Measurements from ENCODE around the gene KLHL41.

The KLHL41 gene

DNA sequence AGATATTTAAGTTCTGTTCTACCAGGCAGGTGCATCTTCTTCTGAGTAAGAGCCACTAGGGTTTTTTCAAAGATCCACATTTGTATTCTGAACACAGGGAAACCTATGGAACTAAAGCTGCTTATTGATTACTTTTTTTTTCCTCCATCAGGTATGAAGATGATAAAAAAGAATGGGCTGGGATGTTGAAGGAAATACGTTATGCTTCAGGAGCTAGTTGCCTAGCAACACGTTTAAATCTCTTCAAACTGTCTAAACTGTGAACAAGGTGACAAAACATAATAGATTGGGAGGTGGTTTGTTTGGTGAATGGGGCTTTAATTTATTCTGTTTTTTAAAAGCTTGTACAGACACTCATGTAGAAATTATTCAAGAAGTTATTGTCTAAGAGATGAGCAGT is 15.9 kb downstream of the KLHL41 start:
- no peaks in the 10 kb centered on the region for H3K4me1 ChIP-seq (ENCODE audit: control insufficient read depth, insufficient read depth, low read length)
- ChIA-PET CTCF (no interaction called here), POLR2A (no interaction called here)
- no peak overlapping the region for H3K4me3 ChIP-seq (ENCODE audit: low read depth, low read length)
- no peak overlapping the region for H3K27ac ChIP-seq (ENCODE audit: extremely low read depth, low read depth, low read length)
- peaks cover 0 to 29% of the 10 kb centered on the region in 2 experiments; a peak in 2 of 3 replicates for H3K36me3 ChIP-seq (ENCODE audit: control insufficient read depth in 2 of 2, insufficient read depth in 1 of 2, low read length in 2 of 2)
- H3K9me3 ChIP-seq (ENCODE audit: control insufficient read depth, insufficient read depth, low read depth, low read length) = no peaks in the 10 kb centered on the region
- TF ChIP-seq ZNF558 (tag by site-specific recombination; IDR thresholded peaks at IDR 0.05) = no peak
- TF ChIP-seq ZNF585B (tag by site-specific recombination; IDR thresholded peaks at IDR 0.05) = no peak
- no peak for TF ChIP-seq ZNF155 (tag by site-specific recombination; IDR thresholded peaks at IDR 0.05)
- TF ChIP-seq IKZF3 (tag by site-specific recombination; IDR thresholded peaks at IDR 0.05) = no peak
- no peak for TF ChIP-seq ZSCAN30 (tag by site-specific recombination; IDR thresholded peaks at IDR 0.05)
- no peak for TF ChIP-seq ZNF660 (tag by site-specific recombination; IDR thresholded peaks at IDR 0.05)
- TF ChIP-seq, protein P1, sequence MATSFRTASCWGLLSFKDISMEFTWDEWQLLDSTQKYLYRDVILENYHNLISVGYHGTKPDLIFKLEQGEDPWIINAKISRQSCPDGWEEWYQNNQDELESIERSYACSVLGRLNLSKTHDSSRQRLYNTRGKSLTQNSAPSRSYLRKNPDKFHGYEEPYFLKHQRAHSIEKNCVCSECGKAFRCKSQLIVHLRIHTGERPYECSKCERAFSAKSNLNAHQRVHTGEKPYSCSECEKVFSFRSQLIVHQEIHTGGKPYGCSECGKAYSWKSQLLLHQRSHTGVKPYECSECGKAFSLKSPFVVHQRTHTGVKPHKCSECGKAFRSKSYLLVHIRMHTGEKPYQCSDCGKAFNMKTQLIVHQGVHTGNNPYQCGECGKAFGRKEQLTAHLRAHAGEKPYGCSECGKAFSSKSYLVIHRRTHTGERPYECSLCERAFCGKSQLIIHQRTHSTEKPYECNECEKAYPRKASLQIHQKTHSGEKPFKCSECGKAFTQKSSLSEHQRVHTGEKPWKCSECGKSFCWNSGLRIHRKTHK (tag by site-specific recombination; IDR thresholded peaks at IDR 0.05) = no peak
- TF ChIP-seq ZNF560 (tag by site-specific recombination; IDR thresholded peaks at IDR 0.05; ENCODE audit: borderline replicate concordance) = no peak
- no peak for TF ChIP-seq ZNF239 (tag by site-specific recombination; IDR thresholded peaks at IDR 0.05)
- TF ChIP-seq ZNF24 (tag by site-specific recombination; IDR thresholded peaks at IDR 0.05) = no peak
- no peak for TF ChIP-seq ZNF202 (tag by site-specific recombination; IDR thresholded peaks at IDR 0.05; ENCODE audit: borderline replicate concordance)
- TF ChIP-seq GLI4 (tag by site-specific recombination; IDR thresholded peaks at IDR 0.05) = no peak
- TF ChIP-seq ZNF629 (tag by site-specific recombination; IDR thresholded peaks at IDR 0.05) = no peak
- no peak for TF ChIP-seq ZNF404 (tag by site-specific recombination; IDR thresholded peaks at IDR 0.05)
- TF ChIP-seq ZNF366 (tag by site-specific recombination; conservative IDR thresholded peaks at IDR 0.05) = no peak
- no peak for TF ChIP-seq ZNF571 (tag by site-specific recombination; IDR thresholded peaks at IDR 0.05)
- TF ChIP-seq, protein P2, sequence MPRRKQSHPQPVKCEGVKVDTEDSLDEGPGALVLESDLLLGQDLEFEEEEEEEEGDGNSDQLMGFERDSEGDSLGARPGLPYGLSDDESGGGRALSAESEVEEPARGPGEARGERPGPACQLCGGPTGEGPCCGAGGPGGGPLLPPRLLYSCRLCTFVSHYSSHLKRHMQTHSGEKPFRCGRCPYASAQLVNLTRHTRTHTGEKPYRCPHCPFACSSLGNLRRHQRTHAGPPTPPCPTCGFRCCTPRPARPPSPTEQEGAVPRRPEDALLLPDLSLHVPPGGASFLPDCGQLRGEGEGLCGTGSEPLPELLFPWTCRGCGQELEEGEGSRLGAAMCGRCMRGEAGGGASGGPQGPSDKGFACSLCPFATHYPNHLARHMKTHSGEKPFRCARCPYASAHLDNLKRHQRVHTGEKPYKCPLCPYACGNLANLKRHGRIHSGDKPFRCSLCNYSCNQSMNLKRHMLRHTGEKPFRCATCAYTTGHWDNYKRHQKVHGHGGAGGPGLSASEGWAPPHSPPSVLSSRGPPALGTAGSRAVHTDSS (tag by site-specific recombination; IDR thresholded peaks at IDR 0.05) = no peak
- TF ChIP-seq RBAK (tag by site-specific recombination; IDR thresholded peaks at IDR 0.05) = no peak

DNA sequence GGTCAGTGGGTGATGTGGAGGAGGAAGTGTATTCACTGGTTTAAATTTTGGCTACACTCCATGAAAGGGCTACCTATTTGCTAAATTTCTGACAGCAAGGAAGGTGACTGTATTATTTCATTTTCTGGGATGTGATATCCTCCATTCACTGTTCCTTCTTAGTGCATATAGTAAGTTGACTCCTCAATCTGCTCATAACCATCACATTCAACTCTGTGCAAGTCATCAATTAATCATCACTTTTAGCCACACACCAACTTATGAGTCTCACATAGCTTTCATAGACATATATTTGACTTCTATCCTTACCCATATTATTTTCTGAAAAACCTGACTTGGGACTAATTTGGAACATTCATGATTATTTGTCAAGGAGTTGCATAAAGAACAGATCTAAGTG is 16.9 kb downstream of the KLHL41 start:
- Histone ChIP-seq H3K9me3 (ENCODE audit: control insufficient read depth, insufficient read depth, low read depth, low read length) (no peaks in the 10 kb centered on the region), H3K27ac (ENCODE audit: extremely low read depth, low read depth, low read length) (no peak overlapping the region), H3K4me3 (ENCODE audit: low read depth, low read length) (no peak overlapping the region), H3K4me1 (ENCODE audit: control insufficient read depth, insufficient read depth, low read length) (no peaks in the 10 kb centered on the region), H3K36me3 (ENCODE audit: control insufficient read depth in 2 of 2, insufficient read depth in 1 of 2, low read length in 2 of 2) (peaks cover 0 to 37% of the 10 kb centered on the region in 2 experiments; a peak in 1 of 3 replicates)
- CTCF ChIA-PET = interaction anchor here (0.6 kb wide), 1 partner anchor 153 kb away, joined by 3 read pairs; no protein-coding TSS in a partner anchor
- no peak for TF ChIP-seq MZF1 (tag by site-specific recombination; IDR thresholded peaks at IDR 0.05; ENCODE audit: borderline replicate concordance)
- TF ChIP-seq, protein P3, sequence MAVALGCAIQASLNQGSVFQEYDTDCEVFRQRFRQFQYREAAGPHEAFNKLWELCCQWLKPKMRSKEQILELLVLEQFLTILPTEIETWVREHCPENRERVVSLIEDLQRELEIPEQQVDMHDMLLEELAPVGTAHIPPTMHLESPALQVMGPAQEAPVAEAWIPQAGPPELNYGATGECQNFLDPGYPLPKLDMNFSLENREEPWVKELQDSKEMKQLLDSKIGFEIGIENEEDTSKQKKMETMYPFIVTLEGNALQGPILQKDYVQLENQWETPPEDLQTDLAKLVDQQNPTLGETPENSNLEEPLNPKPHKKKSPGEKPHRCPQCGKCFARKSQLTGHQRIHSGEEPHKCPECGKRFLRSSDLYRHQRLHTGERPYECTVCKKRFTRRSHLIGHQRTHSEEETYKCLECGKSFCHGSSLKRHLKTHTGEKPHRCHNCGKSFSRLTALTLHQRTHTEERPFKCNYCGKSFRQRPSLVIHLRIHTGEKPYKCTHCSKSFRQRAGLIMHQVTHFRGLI (tag by site-specific recombination; IDR thresholded peaks at IDR 0.05) = no peak
- no peak for TF ChIP-seq ZNF133 (tag by site-specific recombination; IDR thresholded peaks at IDR 0.05)
- TF ChIP-seq OVOL3 (tag by site-specific recombination; IDR thresholded peaks at IDR 0.05) = no peak
- TF ChIP-seq ZIC2 (tag by site-specific recombination; IDR thresholded peaks at IDR 0.05) = no peak
- no peak for TF ChIP-seq ZNF530 (tag by site-specific recombination; IDR thresholded peaks at IDR 0.05; ENCODE audit: low read depth)
- TF ChIP-seq, protein P4, sequence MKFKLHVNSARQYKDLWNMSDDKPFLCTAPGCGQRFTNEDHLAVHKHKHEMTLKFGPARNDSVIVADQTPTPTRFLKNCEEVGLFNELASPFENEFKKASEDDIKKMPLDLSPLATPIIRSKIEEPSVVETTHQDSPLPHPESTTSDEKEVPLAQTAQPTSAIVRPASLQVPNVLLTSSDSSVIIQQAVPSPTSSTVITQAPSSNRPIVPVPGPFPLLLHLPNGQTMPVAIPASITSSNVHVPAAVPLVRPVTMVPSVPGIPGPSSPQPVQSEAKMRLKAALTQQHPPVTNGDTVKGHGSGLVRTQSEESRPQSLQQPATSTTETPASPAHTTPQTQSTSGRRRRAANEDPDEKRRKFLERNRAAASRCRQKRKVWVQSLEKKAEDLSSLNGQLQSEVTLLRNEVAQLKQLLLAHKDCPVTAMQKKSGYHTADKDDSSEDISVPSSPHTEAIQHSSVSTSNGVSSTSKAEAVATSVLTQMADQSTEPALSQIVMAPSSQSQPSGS (tag by site-specific recombination; IDR thresholded peaks at IDR 0.05; ENCODE audit: low read depth) = no peak
- TF ChIP-seq ZNF221 (tag by site-specific recombination; IDR thresholded peaks at IDR 0.05; ENCODE audit: borderline replicate concordance) = no peak
- TF ChIP-seq ZFHX2 (tag by site-specific recombination; conservative IDR thresholded peaks at IDR 0.05) = no peak
- TF ChIP-seq ZNF776 (tag by site-specific recombination; IDR thresholded peaks at IDR 0.05; ENCODE audit: borderline replicate concordance) = no peak
- TF ChIP-seq, protein P5, sequence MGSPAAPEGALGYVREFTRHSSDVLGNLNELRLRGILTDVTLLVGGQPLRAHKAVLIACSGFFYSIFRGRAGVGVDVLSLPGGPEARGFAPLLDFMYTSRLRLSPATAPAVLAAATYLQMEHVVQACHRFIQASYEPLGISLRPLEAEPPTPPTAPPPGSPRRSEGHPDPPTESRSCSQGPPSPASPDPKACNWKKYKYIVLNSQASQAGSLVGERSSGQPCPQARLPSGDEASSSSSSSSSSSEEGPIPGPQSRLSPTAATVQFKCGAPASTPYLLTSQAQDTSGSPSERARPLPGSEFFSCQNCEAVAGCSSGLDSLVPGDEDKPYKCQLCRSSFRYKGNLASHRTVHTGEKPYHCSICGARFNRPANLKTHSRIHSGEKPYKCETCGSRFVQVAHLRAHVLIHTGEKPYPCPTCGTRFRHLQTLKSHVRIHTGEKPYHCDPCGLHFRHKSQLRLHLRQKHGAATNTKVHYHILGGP (tag by site-specific recombination; IDR thresholded peaks at IDR 0.05) = no peak
- POLR2A ChIA-PET = no interaction called here
